Esophagus squamous epithelium (tissue), 5 donors: Measurements from ENCODE around the gene CLSTN1. TPM values are rescaled to one million over a fixed set of nuclear protein-coding genes. Genes with fewer than 3 reads are reported as not detected.
A peak's percentile ranks its signal among the peaks of the same experiment; 100 is the strongest.
"Not testable (repeated sequence)": the region's sequence is repeated elsewhere in the genome, so short reads cannot be mapped to it uniquely, and the experiment has no call there.

Experiments
- DNase-seq: peaks from one replicate; lab custom pipeline; 2025; lab: John Stamatoyannopoulos, UW
- H3K27ac ChIP-seq, 4 donors: fragments of 200-600 bp; sonication (generic); one replicate each; pipeline ENCODE4 v1.5.1; 2016 to 2019; ENCODE audit warnings: mild to moderate bottlenecking in 1 of 4
- H3K27me3 ChIP-seq, 4 donors: fragments of 200-600 bp; sonication (generic); 1 replicate in 3 of 4; 2 replicates in 1 of 4; pipeline versions ENCODE4 v1.5.1 to v1.6.0; 2017 to 2021; ENCODE audit warnings: antibody characterized with exemption in 1 of 4
- H3K36me3 ChIP-seq, 3 donors: fragments of 200-600 bp; sonication (generic); one replicate each; pipeline ENCODE4 v1.5.1; 2016 to 2019
- H3K4me1 ChIP-seq, 3 donors: fragments of 200-600 bp; sonication (generic); one replicate each; pipeline ENCODE4 v1.5.1; 2017 to 2019
- H3K4me3 ChIP-seq, 4 donors: fragments of 200-600 bp; sonication (generic); 1 replicate in 3 of 4; 2 replicates in 1 of 4; pipeline ENCODE4 v1.5.1; 2016 to 2019; ENCODE audit warnings: mild to moderate bottlenecking in 2 of 4, moderate library complexity in 1 of 4
- H3K9me3 ChIP-seq, 3 donors: fragments of 200-600 bp; sonication (generic); one replicate each; pipeline ENCODE4 v1.5.1; 2016 to 2019
- CTCF ChIP-seq, 6 experiments: fragments of 450-650 bp in 4 of 6; fragments of 200-600 bp in 2 of 6; sonication (generic) in 2 of 6; IDR thresholded peaks; one replicate each; pipeline ENCODE4 v1.5.1; 2016 to 2019; ENCODE audit warnings: antibody characterized with exemption in 6 of 6, mild to moderate bottlenecking in 4 of 6, moderate library complexity in 4 of 6
- POLR2A ChIP-seq, 4 donors: fragments of 450-650 bp; IDR thresholded peaks; one replicate each; pipeline ENCODE4 v1.6.1; 2017; ENCODE audit warnings: antibody characterized with exemption in 4 of 4, mild to moderate bottlenecking in 4 of 4, moderate library complexity in 3 of 4
- WGBS, 2 donors: methylation state at CpG; one replicate each; pipeline ENCODE4 v1.1.5; 2018; 5-methylcytosine and 5-hydroxymethylcytosine counted together
- intact Hi-C: fragments of 100-400 bp; cut with DNase I; formaldehyde crosslinking; loops from one replicate; pipeline ENCODE4 v1.15.0; 2022
- total RNA-seq, 4 donors: library from RNA; depleted of rRNA; stranded (reverse); fragments of >200 nt; gene quantifications; one replicate each; pipeline ENCODE4 v1.1.0, GENCODE V29; 2016
- donor health status: DM: yes; HTN: yes; CAD: no.

Gene CLSTN1
- total RNA-seq, 4 donors from 2014 or later: 57.3 to 68.4 (median 65.3) TPM

GRCh38 chr1:9717193-9718005 is 106.4 kb downstream of the CLSTN1 start:
- peak overlapping the region; percentile 35 to 76 (median 67) for H3K27ac ChIP-seq
- peak overlapping the region in 3 of 4 donors; percentile 22 to 55 (median 36) for H3K4me3 ChIP-seq
- DNase-seq: peak; percentile 70
- WGBS, 2 donors: 30 to 59% methylated on average over 4 to 7 of the region's 25 CpGs
- no peaks in the 10 kb centered on the region for H3K9me3 ChIP-seq
- peaks cover 6 to 55% (median 14%) of the 10 kb centered on the region in 3 donors for H3K4me1 ChIP-seq
- intact Hi-C loops: no loop called here
- TF ChIP-seq CTCF (IDR thresholded peaks at IDR 0.05): no peak
- peak in 1 of 4 donors; percentile 48 for TF ChIP-seq POLR2A (IDR thresholded peaks at IDR 0.05)
- no peaks in the 10 kb centered on the region for H3K27me3 ChIP-seq
- peaks cover 11 to 87% (median 12%) of the 10 kb centered on the region in 3 donors for H3K36me3 ChIP-seq

- TF ChIP-seq POLR2A (IDR thresholded peaks at IDR 0.05): no peak
- TF ChIP-seq CTCF (IDR thresholded peaks at IDR 0.05): no peak
- 93 to 95% methylated on average over 4 to 5 of the region's 29 CpGs for WGBS, 2 donors
- Histone ChIP-seq H3K36me3 (peaks cover 4 to 87% (median 4%) of the 10 kb centered on the region in 3 donors), H3K4me3 (peak overlapping the region in 3 of 4 donors; percentile 22 to 55 (median 36)), H3K4me1 (peaks cover 6 to 51% (median 14%) of the 10 kb centered on the region in 3 donors), H3K9me3 (no peaks in the 10 kb centered on the region), H3K27ac (peak overlapping the region; percentile 35 to 76 (median 64)), H3K27me3 (no peaks in the 10 kb centered on the region)
- intact Hi-C loops: no loop called here
- DNase-seq: no peak
Observed at GRCh38 chr1:9716404-9717192, 107.2 kb downstream of the CLSTN1 start.

- Histone ChIP-seq H3K27me3 (no peaks in the 10 kb centered on the region), H3K36me3 (peaks cover 4 to 87% (median 4%) of the 10 kb centered on the region in 3 donors), H3K4me3 (peak overlapping the region in 1 of 4 donors; percentile 36), H3K4me1 (peaks cover 6 to 42% (median 14%) of the 10 kb centered on the region in 3 donors), H3K9me3 (no peaks in the 10 kb centered on the region), H3K27ac (peak overlapping the region in 1 of 4 donors; percentile 76)
- intact Hi-C loops: no loop called here
- TF ChIP-seq CTCF (IDR thresholded peaks at IDR 0.05) (no peak), POLR2A (IDR thresholded peaks at IDR 0.05) (no peak)
- DNase-seq: no peak
- 100% methylated on average over 4 of the region's 40 CpGs; no CpG with 5 or more reads in 1 of the 2 donors for WGBS, 2 donors
Observed at GRCh38 chr1:9715536-9716226, 108.1 kb downstream of the CLSTN1 start.

GRCh38 chr1:9714257-9714718 is 109.5 kb downstream of the CLSTN1 start:
- no peak overlapping the region for H3K4me3 ChIP-seq
- no peaks in the 10 kb centered on the region for H3K27me3 ChIP-seq
- peaks cover 4 to 86% (median 4%) of the 10 kb centered on the region in 3 donors for H3K36me3 ChIP-seq
- H3K9me3 ChIP-seq: no peaks in the 10 kb centered on the region
- H3K4me1 ChIP-seq: peaks cover 1 to 28% (median 10%) of the 10 kb centered on the region in 3 donors
- DNase-seq: no peak
- no peak overlapping the region for H3K27ac ChIP-seq
- intact Hi-C loops: no loop called here
- WGBS, 2 donors: 49 to 73% methylated on average over 5 to 6 of the region's 6 CpGs
- TF ChIP-seq POLR2A (IDR thresholded peaks at IDR 0.05): no peak

GRCh38 chr1:9712767-9713166 is 111.0 kb downstream of the CLSTN1 start:
- Histone ChIP-seq H3K36me3 (peaks cover 4 to 78% (median 4%) of the 10 kb centered on the region in 3 donors), H3K4me1 (peaks cover 0 to 13% (median 0%) of the 10 kb centered on the region in 3 donors)
- H3K4me3 ChIP-seq, H3K9me3 ChIP-seq, H3K27me3 ChIP-seq, DNase-seq, intact Hi-C loops, H3K27ac ChIP-seq: not testable (repeated sequence)
- WGBS, 2 donors: 89 to 90% methylated on average over 6 to 7 of the region's 7 CpGs
